Gastroesophageal sphincter (tissue), 4 donors: ENCODE data around the gene SIRPB1. TPM values are rescaled to one million over a fixed set of nuclear protein-coding genes. Genes with fewer than 3 reads are reported as not detected.

Experiments
- ATAC-seq: fragments of 150-250 bp; one replicate; pipeline ENCODE4 v1.9.1; 2016; ENCODE audit warnings: mild to moderate bottlenecking, moderate library complexity
- H3K27ac ChIP-seq, 4 donors: fragments of 200-600 bp; sonication (generic) in 3 of 4; 1 replicate in 3 of 4; 2 replicates in 1 of 4; pipeline ENCODE4 v1.5.1; 2016 to 2019
- H3K27me3 ChIP-seq: fragments of 200-600 bp; sonication (generic); one replicate; pipeline ENCODE4 v1.5.1; 2019
- H3K36me3 ChIP-seq, 2 donors: fragments of 200-600 bp; sonication (generic); one replicate each; pipeline ENCODE4 v1.5.1; 2019; ENCODE audit warnings: control low read depth in 1 of 2
- H3K4me1 ChIP-seq, 3 donors: fragments of 200-600 bp; sonication (generic); 1 replicate in 2 of 3; 2 replicates in 1 of 3; pipeline ENCODE4 v1.5.1; 2016 to 2019; ENCODE audit warnings: control low read depth in 2 of 3
- H3K4me3 ChIP-seq, 2 donors: fragments of 200-600 bp; sonication (generic); one replicate each; pipeline ENCODE4 v1.5.1; 2019; ENCODE audit warnings: mild to moderate bottlenecking in 1 of 2, moderate library complexity in 1 of 2
- H3K9me3 ChIP-seq, 3 donors: fragments of 200-600 bp; sonication (generic); one replicate each; pipeline ENCODE4 v1.5.1; 2017 to 2019; ENCODE audit warnings: control low read depth in 2 of 3
- EP300 ChIP-seq: sonication (generic); formaldehyde crosslinking; IDR thresholded peaks from one replicate; pipeline ENCODE4 v1.6.1; 2017; ENCODE audit warnings: antibody characterized with exemption, mild to moderate bottlenecking
- POLR2A ChIP-seq, 2 donors: fragments of 450-650 bp; IDR thresholded peaks; one replicate each; pipeline ENCODE4 v1.6.1; 2017; ENCODE audit warnings: antibody characterized with exemption in 2 of 2, mild to moderate bottlenecking in 2 of 2, moderate library complexity in 1 of 2
- POLR2AphosphoS5 ChIP-seq: sonication (generic); formaldehyde crosslinking; IDR thresholded peaks from one replicate; pipeline ENCODE4 v1.6.1; 2017; ENCODE audit warnings: antibody characterized with exemption
- WGBS, 2 donors: methylation state at CpG; one replicate each; pipeline ENCODE4 v1.1.5; 2018; ENCODE audit warnings: low coverage in 1 of 2; 5-methylcytosine and 5-hydroxymethylcytosine counted together
- total RNA-seq, 4 donors: library from RNA; depleted of rRNA; stranded (reverse); fragments of >200 nt; gene quantifications; one replicate each; pipeline ENCODE4 v1.1.0, GENCODE V29; 2016
- TF ChIP-seq, protein P1 (sequence below), 4 experiments: fragments of 200-600 bp in 2 of 4; fragments of 450-650 bp in 2 of 4; sonication (generic) in 1 of 4; IDR thresholded peaks; one replicate each; pipeline ENCODE4 v1.5.1; 2017 to 2019; ENCODE audit warnings: antibody characterized with exemption in 4 of 4, mild to moderate bottlenecking in 2 of 4, moderate library complexity in 2 of 4

SIRPB1 gene
- total RNA-seq, 4 donors from 2014 or later, result 3.4 to 6.9 (median 4.3) TPM

DNA sequence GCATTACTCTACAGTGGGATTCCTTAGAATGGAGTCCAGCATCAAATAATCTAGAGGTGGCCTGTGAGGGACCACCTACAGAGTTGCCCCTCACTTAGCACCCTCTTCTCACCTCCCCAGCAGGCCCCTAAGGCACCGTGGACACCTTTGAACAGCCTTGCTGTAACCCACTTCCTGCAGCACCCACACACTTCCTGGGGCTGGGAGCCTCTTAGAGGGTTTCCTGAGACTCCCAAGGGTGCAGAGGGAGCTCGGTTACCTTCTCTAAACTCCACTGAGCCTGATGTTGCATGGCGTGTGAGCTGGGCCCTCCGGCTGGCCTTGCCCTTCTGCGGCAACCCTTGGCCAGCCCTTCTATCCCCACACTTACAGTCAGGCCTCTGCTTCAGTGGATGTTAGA, 45.1 kb upstream of the SIRPB1 start:
- H3K36me3 ChIP-seq, result no peaks in the 10 kb centered on the region
- 0 to 60% methylated on average over 1 of the region's 5 CpGs for WGBS, 2 donors
- no peaks in the 10 kb centered on the region for H3K9me3 ChIP-seq
- H3K27ac ChIP-seq, result no peak overlapping the region
- H3K4me1 ChIP-seq, result no peaks in the 10 kb centered on the region
- H3K4me3 ChIP-seq, result no peak overlapping the region
- peaks cover 11% of the 10 kb centered on the region for H3K27me3 ChIP-seq
- TF ChIP-seq EP300 (no peak), POLR2AphosphoS5 (no peak), POLR2A (IDR thresholded peaks at IDR 0.05) (no peak)
- TF ChIP-seq, protein P1, sequence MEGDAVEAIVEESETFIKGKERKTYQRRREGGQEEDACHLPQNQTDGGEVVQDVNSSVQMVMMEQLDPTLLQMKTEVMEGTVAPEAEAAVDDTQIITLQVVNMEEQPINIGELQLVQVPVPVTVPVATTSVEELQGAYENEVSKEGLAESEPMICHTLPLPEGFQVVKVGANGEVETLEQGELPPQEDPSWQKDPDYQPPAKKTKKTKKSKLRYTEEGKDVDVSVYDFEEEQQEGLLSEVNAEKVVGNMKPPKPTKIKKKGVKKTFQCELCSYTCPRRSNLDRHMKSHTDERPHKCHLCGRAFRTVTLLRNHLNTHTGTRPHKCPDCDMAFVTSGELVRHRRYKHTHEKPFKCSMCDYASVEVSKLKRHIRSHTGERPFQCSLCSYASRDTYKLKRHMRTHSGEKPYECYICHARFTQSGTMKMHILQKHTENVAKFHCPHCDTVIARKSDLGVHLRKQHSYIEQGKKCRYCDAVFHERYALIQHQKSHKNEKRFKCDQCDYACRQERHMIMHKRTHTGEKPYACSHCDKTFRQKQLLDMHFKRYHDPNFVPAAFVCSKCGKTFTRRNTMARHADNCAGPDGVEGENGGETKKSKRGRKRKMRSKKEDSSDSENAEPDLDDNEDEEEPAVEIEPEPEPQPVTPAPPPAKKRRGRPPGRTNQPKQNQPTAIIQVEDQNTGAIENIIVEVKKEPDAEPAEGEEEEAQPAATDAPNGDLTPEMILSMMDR (IDR thresholded peaks at IDR 0.05), result no peak
- ATAC-seq, result no peak

GRCh38 chr20:1663917-1664316, 44.1 kb upstream of the SIRPB1 start:
- H3K4me3 ChIP-seq, result no peak overlapping the region
- H3K4me1 ChIP-seq, result no peaks in the 10 kb centered on the region
- no peak overlapping the region for H3K27ac ChIP-seq
- H3K9me3 ChIP-seq, result no peaks in the 10 kb centered on the region
- peaks cover 16% of the 10 kb centered on the region for H3K27me3 ChIP-seq
- no peaks in the 10 kb centered on the region for H3K36me3 ChIP-seq
- no peak for ATAC-seq
- TF ChIP-seq POLR2AphosphoS5, result no peak
- no peak for TF ChIP-seq EP300
- TF ChIP-seq POLR2A (IDR thresholded peaks at IDR 0.05), result no peak
- TF ChIP-seq, protein P1 (IDR thresholded peaks at IDR 0.05), result no peak
- 37 to 40% methylated on average over 2 of the region's 2 CpGs for WGBS, 2 donors

- no peak overlapping the region for H3K4me3 ChIP-seq
- H3K4me1 ChIP-seq, result no peaks in the 10 kb centered on the region
- H3K27me3 ChIP-seq, result peaks cover 22% of the 10 kb centered on the region
- no peaks in the 10 kb centered on the region for H3K36me3 ChIP-seq
- no peak for ATAC-seq
- no peaks in the 10 kb centered on the region for H3K9me3 ChIP-seq
- no peak overlapping the region for H3K27ac ChIP-seq
- TF ChIP-seq EP300, result no peak
- no peak for TF ChIP-seq POLR2A (IDR thresholded peaks at IDR 0.05)
- TF ChIP-seq, protein P1 (IDR thresholded peaks at IDR 0.05), result no peak
- TF ChIP-seq POLR2AphosphoS5, result no peak
- WGBS, 2 donors, result 37% methylated on average over 2 of the region's 2 CpGs; no CpG with 5 or more reads in 1 of the 2 donors
These were observed 41.9 kb upstream of the SIRPB1 start for GRCh38 chr20:1661542-1662299.

GRCh38 chr20:1660246-1660645, 40.4 kb upstream of the SIRPB1 start:
- ATAC-seq, result no peak
- H3K4me1 ChIP-seq, result no peaks in the 10 kb centered on the region
- H3K27me3 ChIP-seq, result peaks cover 22% of the 10 kb centered on the region
- no peaks in the 10 kb centered on the region for H3K36me3 ChIP-seq
- TF ChIP-seq, protein P1 (IDR thresholded peaks at IDR 0.05), result no peak
- TF ChIP-seq POLR2A (IDR thresholded peaks at IDR 0.05) (no peak), POLR2AphosphoS5 (no peak), EP300 (no peak)
- H3K27ac ChIP-seq, result no peak overlapping the region
- H3K9me3 ChIP-seq, result no peaks in the 10 kb centered on the region
- no peak overlapping the region for H3K4me3 ChIP-seq
- 25 to 73% methylated on average over 1 to 2 of the region's 2 CpGs for WGBS, 2 donors
